Activated T-cell treated with anti-CD3 and anti-CD28 coated beads, Interleukin-2, amount 50 U/mL, for 4 hours (primary cell): Measurements from ENCODE around the gene NUAK2. TPM values are rescaled to one million over a fixed set of nuclear protein-coding genes. Genes with fewer than 3 reads are reported as not detected.

Experiments used
- ATAC-seq, 2 donors: fragments of 200-7000 bp; cut with Tn5 transposase; one replicate each; pipeline ENCODE4 v1.10.0; 2021
- DNase-seq: peaks from one replicate; pipeline ENCODE4 v3.0.0-alpha.2; 2020
- H3K27me3 Mint-ChIP-seq: one replicate; pipeline ENCODE4 v1.8.0; 2021; ENCODE audit warnings: low read depth, mixed read lengths
- H3K36me3 Mint-ChIP-seq: one replicate; pipeline ENCODE4 v1.8.0; 2022; ENCODE audit warnings: mixed read lengths; ENCODE audit not compliant: insufficient read depth
- H3K4me1 Mint-ChIP-seq: one replicate; pipeline ENCODE4 v1.8.0; 2021; ENCODE audit warnings: low read depth, mixed read lengths
- H3K4me3 Mint-ChIP-seq: one replicate; pipeline ENCODE4 v1.8.0; 2021; ENCODE audit warnings: mild to moderate bottlenecking, moderate library complexity, mixed read lengths
- H3K9me3 Mint-ChIP-seq: one replicate; pipeline ENCODE4 v1.8.0; 2021; ENCODE audit warnings: mixed read lengths
- total RNA-seq, 3 donors: library from RNA; stranded (reverse); gene quantifications; one replicate each; pipeline ENCODE4 v1.2.1, GENCODE V29; 2021

NUAK2 gene
- total RNA-seq, 3 donors from 2014 or later, result 1.4 to 1.7 (median 1.5) TPM

DNA sequence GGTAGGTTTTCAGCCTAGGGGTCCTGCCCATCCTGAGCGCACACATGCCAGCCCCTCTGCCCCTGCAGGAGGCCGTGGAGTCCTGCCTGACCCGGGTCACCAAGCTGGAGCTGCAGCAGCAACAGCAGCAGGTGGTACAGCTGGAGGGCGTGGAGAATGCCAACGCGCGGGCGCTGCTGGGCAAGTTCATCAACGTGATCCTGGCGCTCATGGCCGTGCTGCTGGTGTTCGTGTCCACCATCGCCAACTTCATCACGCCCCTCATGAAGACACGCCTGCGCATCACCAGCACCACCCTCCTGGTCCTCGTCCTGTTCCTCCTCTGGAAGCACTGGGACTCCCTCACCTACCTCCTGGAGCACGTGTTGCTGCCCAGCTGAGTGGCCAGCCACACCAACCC lies 49.8 kb downstream of the NUAK2 start:
- no peak for ATAC-seq
- no peak for DNase-seq
- H3K4me1 Mint-ChIP-seq, result peaks cover 25% of the 10 kb centered on the region

DNA sequence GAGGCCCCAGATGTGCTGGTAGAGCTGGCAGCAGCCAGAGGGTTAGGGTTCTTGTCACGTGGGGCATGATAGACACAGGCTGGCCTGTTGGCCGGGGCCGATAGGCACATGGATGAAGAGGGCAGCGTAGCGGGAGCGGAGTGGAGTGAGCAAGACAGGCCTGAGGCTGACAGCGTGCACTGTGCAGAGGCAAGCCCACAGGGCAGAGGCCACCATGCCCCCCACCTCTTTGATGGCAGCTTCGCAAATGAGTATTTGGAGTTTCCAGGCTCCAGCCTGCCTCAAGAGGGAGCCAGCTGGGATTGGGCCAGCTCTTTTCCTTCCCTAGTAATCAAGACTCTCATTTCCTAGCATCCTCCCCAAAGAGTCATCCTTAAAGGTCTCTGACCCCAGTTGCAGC lies 50.3 kb downstream of the NUAK2 start:
- no peak overlapping the region for H3K4me3 Mint-ChIP-seq
- DNase-seq (no peak), ATAC-seq (no peak)
- H3K27me3 Mint-ChIP-seq, result no peaks in the 10 kb centered on the region
- peaks cover 2% of the 10 kb centered on the region for H3K36me3 Mint-ChIP-seq
- no peaks in the 10 kb centered on the region for H3K9me3 Mint-ChIP-seq
- peaks cover 24% of the 10 kb centered on the region for H3K4me1 Mint-ChIP-seq

More for the DNA sequence above, 49.8 kb downstream of the NUAK2 start:
- Mint-ChIP-seq H3K4me3 (no peak overlapping the region), H3K36me3 (peaks cover 2% of the 10 kb centered on the region), H3K9me3 (no peaks in the 10 kb centered on the region), H3K27me3 (no peaks in the 10 kb centered on the region)

DNA sequence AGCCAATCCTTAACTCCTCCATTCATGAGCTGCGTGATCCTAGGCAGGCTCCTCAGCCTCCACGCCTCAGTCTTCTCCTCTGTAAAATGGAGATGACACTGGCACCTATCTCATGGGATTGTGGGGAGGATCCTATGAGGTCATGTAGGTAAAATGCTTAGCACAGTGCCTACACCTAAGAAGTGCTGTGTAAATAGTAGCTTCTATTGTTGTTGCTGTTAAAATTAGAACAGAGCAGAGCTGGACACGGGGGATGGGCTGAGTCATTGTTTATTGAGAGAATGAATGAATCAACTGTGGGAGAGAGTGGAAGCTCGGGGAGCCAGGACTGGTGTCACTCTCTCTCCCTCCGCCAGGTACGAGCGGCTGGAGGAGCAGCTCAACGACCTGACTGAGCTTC lies 50.8 kb downstream of the NUAK2 start:
- ATAC-seq, result no peak
- Mint-ChIP-seq H3K36me3 (peaks cover 2% of the 10 kb centered on the region), H3K27me3 (no peaks in the 10 kb centered on the region), H3K4me1 (peaks cover 22% of the 10 kb centered on the region), H3K4me3 (no peak overlapping the region), H3K9me3 (no peaks in the 10 kb centered on the region)
- DNase-seq, result no peak

DNA sequence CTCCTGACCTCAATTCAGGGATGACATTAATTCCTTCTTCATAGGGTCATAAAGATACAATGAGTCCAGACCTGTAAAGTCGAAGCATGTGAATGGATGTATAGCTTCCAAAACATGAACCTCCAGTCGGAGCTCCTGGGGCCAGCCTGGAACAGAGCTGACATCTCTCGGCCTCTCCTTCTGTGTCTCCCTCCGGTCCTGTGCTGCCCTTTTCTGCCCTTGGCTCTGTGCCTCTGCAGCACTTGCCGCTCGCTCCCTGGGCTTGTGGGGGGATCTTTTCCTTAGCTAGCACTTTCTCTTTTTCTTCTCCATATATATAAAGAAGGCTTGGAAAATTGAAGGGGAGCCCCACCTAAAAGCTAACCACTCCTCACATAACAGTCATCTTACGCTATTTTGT lies 51.3 kb downstream of the NUAK2 start:
- H3K27me3 Mint-ChIP-seq, result no peaks in the 10 kb centered on the region
- no peak overlapping the region for H3K4me3 Mint-ChIP-seq
- ATAC-seq (no peak), DNase-seq (no peak)
- no peaks in the 10 kb centered on the region for H3K9me3 Mint-ChIP-seq
- H3K36me3 Mint-ChIP-seq, result peaks cover 2% of the 10 kb centered on the region
- peaks cover 17% of the 10 kb centered on the region for H3K4me1 Mint-ChIP-seq

DNA sequence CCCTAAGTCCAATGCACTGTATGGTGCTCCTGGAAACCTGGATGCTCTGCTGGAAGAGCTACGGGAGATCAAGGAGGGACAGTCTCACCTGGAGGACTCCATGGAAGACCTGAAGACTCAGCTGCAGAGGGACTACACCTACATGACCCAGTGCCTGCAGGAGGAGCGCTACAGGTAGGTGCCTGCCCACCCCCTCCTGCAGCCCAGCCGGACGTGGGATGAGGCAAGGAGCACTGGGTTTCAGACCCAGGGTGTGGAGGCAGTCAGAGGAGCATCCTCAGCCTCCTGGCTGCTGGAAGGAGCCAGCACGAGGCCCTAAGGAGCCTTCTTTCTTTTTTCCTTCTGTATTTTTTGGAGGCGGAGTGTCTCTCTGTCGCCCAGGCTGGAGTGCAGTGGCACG lies 51.8 kb downstream of the NUAK2 start:
- Mint-ChIP-seq H3K27me3 (no peaks in the 10 kb centered on the region), H3K4me1 (peaks cover 12% of the 10 kb centered on the region), H3K36me3 (peaks cover 2% of the 10 kb centered on the region), H3K4me3 (no peak overlapping the region), H3K9me3 (no peaks in the 10 kb centered on the region)
- DNase-seq (no peak), ATAC-seq (no peak)

DNA sequence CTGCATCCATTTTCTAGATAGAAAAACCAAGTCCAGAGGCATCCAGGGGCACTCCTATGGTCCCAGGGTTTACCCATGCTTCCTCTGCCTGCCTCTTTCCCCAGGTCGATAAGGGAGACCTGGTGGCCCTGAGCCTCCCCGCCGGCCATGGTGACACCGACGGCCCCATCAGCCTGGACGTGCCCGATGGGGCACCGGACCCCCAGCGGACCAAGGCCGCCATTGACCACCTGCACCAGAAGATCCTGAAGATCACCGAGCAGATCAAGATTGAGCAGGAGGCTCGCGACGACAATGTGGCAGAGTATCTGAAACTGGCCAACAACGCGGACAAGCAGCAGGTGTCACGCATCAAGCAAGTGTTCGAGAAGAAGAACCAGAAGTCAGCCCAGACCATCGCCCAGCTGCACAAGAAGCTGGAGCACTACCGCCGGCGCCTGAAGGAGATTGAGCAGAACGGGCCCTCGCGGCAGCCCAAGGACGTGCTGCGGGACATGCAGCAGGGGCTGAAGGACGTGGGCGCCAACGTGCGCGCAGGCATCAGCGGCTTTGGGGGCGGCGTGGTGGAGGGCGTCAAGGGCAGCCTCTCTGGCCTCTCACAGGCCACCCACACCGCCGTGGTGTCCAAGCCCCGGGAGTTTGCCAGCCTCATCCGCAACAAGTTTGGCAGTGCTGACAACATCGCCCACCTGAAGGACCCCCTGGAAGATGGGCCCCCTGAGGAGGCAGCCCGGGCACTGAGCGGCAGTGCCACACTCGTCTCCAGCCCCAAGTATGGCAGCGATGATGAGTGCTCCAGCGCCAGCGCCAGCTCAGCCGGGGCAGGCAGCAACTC lies 52.5 kb downstream of the NUAK2 start:
- H3K4me3 Mint-ChIP-seq, result no peak overlapping the region
- no peak for ATAC-seq
- no peaks in the 10 kb centered on the region for H3K27me3 Mint-ChIP-seq
- no peaks in the 10 kb centered on the region for H3K9me3 Mint-ChIP-seq
- H3K36me3 Mint-ChIP-seq, result peaks cover 2% of the 10 kb centered on the region
- no peak for DNase-seq
- peaks cover 6% of the 10 kb centered on the region for H3K4me1 Mint-ChIP-seq

DNA sequence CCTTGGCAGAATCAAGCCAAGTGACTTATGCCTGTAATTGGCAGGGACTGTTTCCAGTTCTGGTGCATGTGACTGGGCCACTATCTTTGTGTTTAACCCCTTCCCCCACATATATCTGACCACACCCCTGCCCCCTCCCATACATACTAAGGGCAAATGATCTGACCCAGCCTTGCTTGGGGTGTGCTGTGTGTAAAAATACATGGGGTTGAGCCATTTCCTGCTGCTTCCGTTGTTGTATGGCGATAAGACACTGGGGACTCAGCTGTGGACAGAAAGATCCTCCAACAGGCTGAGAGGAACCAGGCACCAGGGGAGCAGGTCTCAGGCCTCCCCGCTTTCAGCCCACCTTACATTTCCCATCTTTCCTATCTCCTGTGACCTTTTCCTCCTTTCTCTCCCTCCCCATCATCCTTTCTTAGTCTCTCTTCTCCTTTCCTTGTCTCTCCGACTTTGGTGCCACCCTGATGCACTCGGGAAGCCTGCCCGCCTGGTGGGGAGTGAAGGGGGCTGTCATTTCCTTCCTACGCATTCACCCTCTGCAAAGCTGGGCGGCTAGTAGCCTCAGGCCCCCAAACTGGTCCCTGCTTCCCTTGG lies 54.1 kb downstream of the NUAK2 start:
- no peaks in the 10 kb centered on the region for H3K27me3 Mint-ChIP-seq
- DNase-seq (no peak), ATAC-seq (no peak)
- H3K9me3 Mint-ChIP-seq, result no peaks in the 10 kb centered on the region
- H3K4me1 Mint-ChIP-seq, result peaks cover 4% of the 10 kb centered on the region
- peaks cover 2% of the 10 kb centered on the region for H3K36me3 Mint-ChIP-seq
- H3K4me3 Mint-ChIP-seq, result no peak overlapping the region

DNA sequence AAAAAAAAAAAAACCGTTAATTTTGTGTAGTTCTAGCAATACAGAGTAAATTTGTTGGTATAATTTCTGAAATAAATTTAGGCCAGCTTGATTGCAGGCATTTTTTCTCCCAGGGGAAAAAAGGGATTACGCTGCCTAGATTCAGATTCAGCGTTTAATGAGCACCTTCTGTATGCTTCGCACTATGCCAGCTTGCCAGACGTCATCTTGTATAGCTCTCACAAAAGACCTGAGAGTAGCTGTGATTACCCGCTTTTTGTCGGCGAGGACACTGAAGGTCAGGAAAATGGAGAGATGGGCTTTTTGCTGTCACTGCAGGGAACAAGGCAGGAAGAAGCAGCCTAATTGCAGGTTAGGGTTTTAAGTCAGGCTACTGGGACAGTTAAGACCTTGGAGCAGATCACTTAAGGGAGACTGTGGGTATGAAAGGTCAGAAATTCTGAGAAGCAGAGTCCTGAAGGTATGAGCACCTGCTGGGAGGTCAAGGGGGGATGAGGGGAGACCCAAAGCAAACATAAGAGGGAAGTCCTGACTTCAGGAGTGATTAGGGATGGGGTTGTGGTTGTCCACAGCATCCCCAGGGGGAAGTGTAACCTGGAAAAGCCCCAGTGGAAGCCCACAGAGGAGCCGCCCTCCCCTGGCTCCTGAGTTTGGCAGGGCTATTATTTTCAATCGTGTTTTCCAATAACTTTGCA lies 54.8 kb downstream of the NUAK2 start:
- no peaks in the 10 kb centered on the region for H3K27me3 Mint-ChIP-seq
- peaks cover 8% of the 10 kb centered on the region for H3K4me1 Mint-ChIP-seq
- no peak overlapping the region for H3K4me3 Mint-ChIP-seq
- DNase-seq, result no peak
- H3K36me3 Mint-ChIP-seq, result peaks cover 2% of the 10 kb centered on the region
- no peak for ATAC-seq
- no peaks in the 10 kb centered on the region for H3K9me3 Mint-ChIP-seq

DNA sequence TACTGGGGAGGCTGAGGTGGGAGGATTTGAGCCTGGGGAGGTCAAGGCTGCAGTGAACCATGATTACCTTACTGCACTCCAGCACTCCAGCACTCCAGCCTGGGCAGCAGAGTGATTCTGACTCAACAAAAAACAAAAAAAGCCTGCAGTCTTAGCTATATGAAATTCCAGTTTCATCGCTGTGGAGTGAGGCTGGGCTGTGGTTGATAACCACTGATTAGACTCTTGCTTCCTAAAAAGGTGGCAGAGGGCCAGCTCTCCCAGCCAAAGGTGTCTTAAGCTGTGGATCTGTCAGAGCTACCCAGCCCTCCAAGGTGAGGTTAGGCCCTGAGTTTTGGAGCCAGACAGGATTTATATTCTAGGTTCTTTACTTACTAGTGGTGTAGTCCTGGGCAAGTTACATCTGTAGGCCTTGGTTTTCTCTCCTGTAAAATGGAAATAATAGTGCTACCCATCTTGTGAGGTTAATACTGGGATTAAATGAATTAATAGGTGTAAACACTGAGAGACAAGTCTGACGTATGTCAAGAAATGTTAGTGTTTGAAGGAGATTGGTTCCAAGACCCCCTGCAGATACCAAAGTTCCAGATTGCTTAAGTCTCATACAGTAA lies 57.9 kb downstream of the NUAK2 start:
- Mint-ChIP-seq H3K27me3 (no peaks in the 10 kb centered on the region), H3K4me3 (no peak overlapping the region), H3K36me3 (no peaks in the 10 kb centered on the region), H3K4me1 (peaks cover 10% of the 10 kb centered on the region), H3K9me3 (no peaks in the 10 kb centered on the region)
- ATAC-seq, result no peak
- DNase-seq, result no peak

DNA sequence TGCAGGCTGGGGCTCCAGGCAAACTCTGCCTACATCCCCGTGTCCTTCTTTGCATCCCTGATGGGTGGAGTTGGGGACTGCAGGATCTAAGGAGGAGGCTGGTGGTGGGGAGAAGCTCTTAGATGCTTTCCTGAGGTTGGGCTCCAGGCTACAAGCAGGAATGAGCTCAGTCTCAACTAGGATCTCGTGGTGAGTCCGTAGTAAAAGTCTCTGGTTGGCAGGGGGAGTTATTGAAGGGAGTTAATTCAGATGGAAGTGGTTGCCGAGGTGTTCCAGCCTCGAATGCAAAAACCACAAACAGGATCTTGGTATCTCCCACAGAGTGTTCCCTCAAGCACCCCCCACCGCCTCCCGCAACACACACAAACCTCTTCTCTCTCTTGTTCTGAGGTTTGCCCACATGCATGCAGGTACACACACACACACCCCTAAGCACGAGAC lies 58.8 kb downstream of the NUAK2 start:
- no peak for ATAC-seq
- H3K4me3 Mint-ChIP-seq, result no peak overlapping the region

DNA sequence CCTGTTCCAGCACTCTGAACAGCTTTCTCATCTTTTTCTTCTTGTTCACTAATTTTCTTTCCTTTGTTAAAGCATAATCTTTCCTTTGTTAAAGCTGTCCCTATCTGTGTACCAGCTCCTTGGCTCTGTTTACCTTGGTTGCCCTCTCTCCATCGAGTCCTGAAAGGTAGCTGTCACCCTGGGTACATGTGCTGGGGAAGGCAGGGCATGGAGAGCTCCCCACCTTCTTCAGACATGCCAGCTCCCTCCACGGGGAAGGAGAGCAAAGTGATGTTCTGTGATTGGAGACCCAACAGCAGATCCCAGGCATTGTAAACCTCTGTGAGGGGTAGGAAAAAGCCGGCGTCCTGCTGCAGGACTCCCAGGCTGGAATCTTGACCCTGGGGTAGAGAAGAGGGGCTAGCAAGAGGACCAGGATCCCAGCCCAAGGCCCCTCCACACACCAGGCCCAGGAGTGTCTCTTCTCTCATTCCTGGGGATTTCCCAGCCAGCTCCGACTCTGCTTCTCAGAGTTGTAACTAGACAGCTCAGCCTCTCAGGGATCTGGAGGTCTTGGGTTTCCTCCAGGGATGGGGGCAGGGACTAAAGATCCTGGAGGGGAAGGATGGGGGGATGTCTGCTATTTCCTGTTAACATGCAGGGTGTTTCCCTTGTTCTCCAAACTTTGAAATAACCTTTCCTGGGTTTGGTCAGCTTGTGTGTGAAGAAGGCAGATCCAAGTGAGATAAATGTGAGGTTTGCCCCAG lies 59.4 kb downstream of the NUAK2 start:
- no peak for ATAC-seq
- no peak overlapping the region for H3K4me3 Mint-ChIP-seq

More for the DNA sequence above, 58.8 kb downstream of the NUAK2 start:
- Mint-ChIP-seq H3K27me3 (no peaks in the 10 kb centered on the region), H3K36me3 (no peaks in the 10 kb centered on the region), H3K4me1 (peaks cover 10% of the 10 kb centered on the region), H3K9me3 (no peaks in the 10 kb centered on the region)
- DNase-seq, result no peak

DNA sequence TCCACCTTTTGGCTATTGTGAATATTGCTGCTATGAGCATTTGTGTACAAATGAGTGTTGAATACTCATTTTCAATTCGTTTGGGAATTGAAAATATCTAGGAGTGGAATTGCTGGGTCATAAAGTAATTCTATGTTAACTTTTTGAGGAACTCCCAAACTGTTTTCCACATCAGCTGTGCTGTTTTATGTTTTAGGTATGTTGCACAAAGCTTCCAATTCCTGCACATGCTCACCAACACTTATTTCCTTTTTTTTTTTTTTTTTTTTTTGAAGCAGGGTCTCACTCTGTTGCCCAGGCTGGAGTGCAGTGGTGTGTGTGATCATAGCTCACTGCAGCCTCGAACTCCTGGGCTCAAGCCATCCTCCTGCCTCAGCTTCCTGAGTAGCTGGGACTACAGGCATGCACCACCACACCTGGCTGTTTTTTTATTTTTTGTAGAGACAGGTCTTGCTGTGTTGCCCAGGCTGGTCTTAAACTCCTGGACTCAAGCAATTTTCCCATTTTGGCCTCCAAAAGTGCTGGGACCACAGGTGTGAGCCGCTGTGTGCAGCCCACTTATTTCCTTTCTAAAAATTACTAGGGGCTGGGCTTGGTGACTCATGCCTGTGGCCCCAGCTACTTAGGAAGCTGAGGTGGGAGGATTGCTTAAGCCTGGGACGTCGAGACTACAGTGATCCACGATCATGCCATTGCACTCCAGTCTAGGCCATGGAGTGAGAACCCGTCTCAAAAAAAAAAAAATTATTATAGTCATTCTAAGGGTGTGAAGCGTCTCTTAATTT lies 60.4 kb downstream of the NUAK2 start:
- DNase-seq, result no peak
- no peak overlapping the region for H3K4me3 Mint-ChIP-seq
- ATAC-seq, result peak; percentile 38 to 55
- H3K4me1 Mint-ChIP-seq, result peaks cover 10% of the 10 kb centered on the region
- no peaks in the 10 kb centered on the region for H3K27me3 Mint-ChIP-seq
- H3K9me3 Mint-ChIP-seq, result no peaks in the 10 kb centered on the region
- no peaks in the 10 kb centered on the region for H3K36me3 Mint-ChIP-seq

More for the DNA sequence above, 59.4 kb downstream of the NUAK2 start:
- Mint-ChIP-seq H3K4me1 (peaks cover 10% of the 10 kb centered on the region), H3K27me3 (no peaks in the 10 kb centered on the region), H3K9me3 (no peaks in the 10 kb centered on the region), H3K36me3 (no peaks in the 10 kb centered on the region)
- no peak for DNase-seq

DNA sequence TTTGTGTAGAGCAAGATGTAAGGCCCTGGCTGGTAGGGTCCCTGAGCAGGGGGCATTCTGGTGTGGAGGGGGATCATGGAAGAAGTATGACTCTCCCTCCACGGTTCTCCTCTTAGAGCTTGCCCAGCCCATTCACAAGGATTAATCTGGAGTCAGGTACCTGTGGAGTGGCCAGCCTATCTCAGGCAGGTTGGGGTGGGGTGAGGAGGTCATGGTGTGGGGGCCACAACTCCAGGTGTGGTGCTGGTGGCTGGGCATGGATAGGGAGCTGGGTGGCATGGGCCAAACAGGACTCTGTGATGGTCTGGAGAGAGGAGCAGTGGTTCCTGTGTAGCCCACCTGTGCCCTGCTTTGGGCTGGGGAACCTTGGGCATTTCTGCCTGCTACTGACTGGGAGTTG lies 61.5 kb downstream of the NUAK2 start:
- no peaks in the 10 kb centered on the region for H3K9me3 Mint-ChIP-seq
- DNase-seq (no peak), ATAC-seq (no peak)
- peaks cover 12% of the 10 kb centered on the region for H3K4me1 Mint-ChIP-seq
- H3K27me3 Mint-ChIP-seq, result no peaks in the 10 kb centered on the region
- H3K4me3 Mint-ChIP-seq, result no peak overlapping the region
- H3K36me3 Mint-ChIP-seq, result no peaks in the 10 kb centered on the region
